Measurements from ENCODE around the gene PROX1.
"Not testable (repeated sequence)": the region's sequence is repeated elsewhere in the genome, so short reads cannot be mapped to it uniquely, and the experiment has no call there.

Gene PROX1

GRCh38 chr1:214075305-214075998, 87.7 kb downstream of the PROX1 start:
- DNase-seq, result no peak

GRCh38 chr1:214075999-214076707, 88.4 kb downstream of the PROX1 start:
- DNase-seq, result no peak

- DNase-seq, result no peak
These were observed 88.9 kb downstream of the PROX1 start for GRCh38 chr1:214076708-214077065.

- no peak for DNase-seq
These were observed 91.2 kb downstream of the PROX1 start for GRCh38 chr1:214078950-214079349.

- no peak for DNase-seq
These were observed 97.6 kb downstream of the PROX1 start for GRCh38 chr1:214085325-214085724.

GRCh38 chr1:214086945-214087344, 99.2 kb downstream of the PROX1 start:
- no peak for DNase-seq

- not testable (repeated sequence) for DNase-seq
These were observed 101.2 kb downstream of the PROX1 start for GRCh38 chr1:214089003-214089402.
